Measurements from ENCODE around the gene THEM5.
"Not testable (repeated sequence)": the region's sequence is repeated elsewhere in the genome, so short reads cannot be mapped to it uniquely, and the experiment has no call there.

Gene THEM5

DNA sequence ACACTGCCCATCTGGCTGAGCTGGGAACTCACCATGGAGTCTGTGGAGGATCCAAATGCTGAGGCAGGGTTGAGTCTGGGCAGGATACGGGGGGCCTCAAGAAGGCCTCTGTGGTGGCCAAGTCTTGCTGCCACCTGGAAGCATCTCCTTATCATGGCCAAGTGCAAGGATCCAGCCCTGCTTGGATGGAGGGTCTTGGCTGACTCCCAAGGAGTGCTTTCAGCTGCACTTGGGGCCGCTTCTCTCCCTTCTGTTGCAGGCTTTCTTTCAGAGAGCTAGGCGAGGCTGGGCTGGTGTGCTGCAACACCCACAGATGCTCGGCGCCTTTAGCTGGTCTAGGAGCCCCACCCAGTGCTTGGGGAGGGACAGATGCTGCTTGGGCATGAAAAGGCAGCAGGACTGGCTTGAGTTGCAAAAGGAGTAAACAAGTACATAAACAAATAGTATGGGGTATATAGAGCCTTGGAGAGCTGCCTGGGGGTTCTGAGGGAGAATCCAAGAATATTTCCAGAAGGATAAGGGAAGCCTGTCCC is at the start of gene THEM5:
THEM5 (minus strand) TSS at position 302 of the 533 bp plus-strand sequence; CDS start at position 155, 147 bp downstream.
- DNase-seq (ENCODE audit: low read depth, low spot score), result no peak

DNA sequence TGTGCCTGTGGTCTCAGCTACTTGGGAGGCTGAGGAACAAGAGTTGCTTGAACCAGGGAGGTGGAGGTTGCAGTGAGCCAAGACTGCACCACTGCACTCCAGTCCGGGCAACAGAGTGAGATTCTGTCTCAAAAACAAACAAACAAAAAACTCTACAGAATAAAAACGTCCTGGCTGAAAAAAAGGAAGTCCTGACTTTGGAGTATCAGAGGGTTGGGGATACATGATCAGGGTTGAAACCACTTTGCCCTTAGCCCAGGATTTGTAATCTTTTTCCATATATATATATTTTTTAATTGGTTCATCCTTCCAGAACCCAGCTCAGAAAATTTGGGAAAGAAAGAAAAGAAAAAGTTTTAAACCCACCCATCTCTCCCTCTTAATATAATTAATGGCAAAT is 49.3 kb upstream of the THEM5 start:
- no peak for DNase-seq (ENCODE audit: low read depth, low spot score)

DNA sequence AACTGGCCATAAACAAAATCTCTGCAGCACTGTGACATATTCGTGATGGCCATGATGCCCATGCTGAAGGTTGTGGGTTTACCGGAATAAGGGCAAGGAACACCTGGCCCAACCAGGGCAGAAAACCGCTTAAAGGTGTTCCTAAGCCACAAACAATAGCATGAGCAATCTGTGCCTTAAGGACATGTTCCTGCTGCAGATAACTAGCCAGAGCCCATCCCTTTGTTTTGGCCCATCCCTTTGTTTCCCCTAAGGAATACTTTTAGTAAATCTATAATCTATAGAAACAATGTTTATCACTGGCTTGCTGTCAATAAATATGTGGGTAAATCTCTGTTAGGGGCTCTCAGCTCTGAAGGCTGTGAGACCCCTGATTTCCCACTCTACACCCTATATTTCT is 47.3 kb upstream of the THEM5 start:
- DNase-seq (ENCODE audit: low read depth, low spot score), result not testable (repeated sequence)

- DNase-seq (ENCODE audit: low read depth, low spot score), result no peak
Measured at GRCh38 chr1:151898519-151898991, 45.0 kb upstream of the THEM5 start.

- DNase-seq (ENCODE audit: low read depth, low spot score), result no peak
Measured at GRCh38 chr1:151897991-151898431, 44.5 kb upstream of the THEM5 start.

- no peak for DNase-seq (ENCODE audit: low read depth, low spot score)
Measured at GRCh38 chr1:151893176-151893924, 39.8 kb upstream of the THEM5 start.

DNA sequence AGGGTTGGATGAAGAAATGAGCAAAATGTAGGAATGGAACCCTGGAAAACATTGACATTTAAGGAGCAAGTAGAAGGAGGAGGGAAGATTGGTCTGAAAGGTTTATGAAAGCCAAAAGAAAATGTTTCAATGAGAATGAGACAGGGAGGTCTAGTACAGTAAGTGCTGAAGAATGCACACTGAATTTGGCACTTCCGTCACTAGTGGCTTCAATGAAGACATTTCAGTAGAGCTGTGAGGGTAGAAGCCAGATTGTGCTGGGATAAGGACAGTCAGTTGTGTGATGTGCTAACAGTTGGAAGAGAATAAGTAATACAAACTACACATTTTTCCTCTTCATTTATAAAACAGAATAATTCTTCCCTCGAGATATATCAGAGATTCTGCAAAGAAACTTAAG is 38.7 kb upstream of the THEM5 start:
- no peak for DNase-seq (ENCODE audit: low read depth, low spot score)

GRCh38 chr1:151891512-151891911 is 38.0 kb upstream of the THEM5 start:
- no peak for DNase-seq (ENCODE audit: low read depth, low spot score)

DNA sequence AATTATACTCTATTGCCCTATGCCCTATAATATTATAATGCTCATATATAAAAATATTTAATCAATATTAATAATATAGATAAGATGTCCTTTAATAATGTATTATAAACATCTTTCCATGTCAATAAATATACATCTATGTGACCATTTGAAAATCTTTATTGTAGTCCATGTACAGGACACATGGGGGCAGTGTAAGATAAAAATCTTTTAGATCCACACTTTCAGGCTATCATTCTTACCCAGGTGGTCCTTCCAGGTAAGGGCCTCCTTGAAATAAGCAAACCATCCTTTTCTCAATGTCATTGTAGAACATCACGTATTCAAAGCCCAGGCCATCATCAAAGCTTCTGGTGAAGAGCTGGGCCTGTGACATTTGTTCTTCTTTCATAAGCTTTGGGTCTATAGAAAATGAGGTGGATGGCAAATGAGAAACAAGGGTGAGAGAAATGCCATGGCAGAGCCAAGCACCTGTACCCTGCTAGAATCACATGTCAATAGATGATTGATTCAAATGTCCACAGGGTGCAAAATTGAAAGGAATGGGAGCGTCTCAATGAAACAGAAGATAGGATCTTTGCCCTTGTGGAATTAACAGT is 35.6 kb upstream of the THEM5 start:
- DNase-seq (ENCODE audit: low read depth, low spot score), result no peak

- no peak for DNase-seq (ENCODE audit: low read depth, low spot score)
Measured at GRCh38 chr1:151887028-151887427, 33.5 kb upstream of the THEM5 start.

GRCh38 chr1:151885479-151885878 is 32.0 kb upstream of the THEM5 start:
- DNase-seq (ENCODE audit: low read depth, low spot score), result no peak

DNA sequence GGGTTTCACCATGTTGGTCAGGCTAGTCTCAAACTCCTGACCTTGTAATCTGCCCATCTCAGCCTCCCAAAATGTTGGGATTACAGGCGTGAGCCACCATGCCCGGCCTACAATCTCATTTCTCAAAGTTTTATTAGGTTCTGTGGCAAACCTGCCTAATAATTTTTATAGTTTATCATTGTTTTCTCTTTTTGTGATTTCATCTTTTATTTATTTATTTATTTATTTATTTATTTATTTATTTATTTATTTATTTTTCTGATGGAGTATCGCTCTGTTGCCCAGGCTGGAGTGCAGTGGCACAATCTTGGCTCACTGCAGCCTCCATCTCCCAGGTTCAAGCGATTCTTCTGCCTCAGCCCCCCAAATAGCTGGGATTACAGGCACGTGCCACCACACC is 31.4 kb upstream of the THEM5 start:
- not testable (repeated sequence) for DNase-seq (ENCODE audit: low read depth, low spot score)

DNA sequence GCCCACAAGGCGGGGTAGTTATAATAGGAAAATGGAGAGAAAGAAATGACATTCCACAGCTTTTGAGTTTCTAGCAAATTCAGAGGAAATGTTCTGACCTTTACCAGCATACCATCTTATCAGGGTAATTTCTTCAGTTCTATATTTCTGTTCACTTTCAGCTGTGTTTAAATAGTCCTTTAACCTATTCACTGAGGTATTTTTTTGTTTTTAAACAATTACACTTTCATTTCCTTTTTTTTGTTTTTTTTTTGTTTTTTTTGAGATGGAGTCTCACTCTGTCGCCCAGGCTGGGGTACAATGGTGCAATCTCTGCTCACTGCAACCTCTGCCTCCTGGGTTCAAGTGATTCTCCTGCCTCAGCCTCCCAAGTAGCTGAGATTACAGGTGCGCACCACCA is 30.9 kb upstream of the THEM5 start:
- DNase-seq (ENCODE audit: low read depth, low spot score), result not testable (repeated sequence)

GRCh38 chr1:151883898-151884297 is 30.4 kb upstream of the THEM5 start:
- not testable (repeated sequence) for DNase-seq (ENCODE audit: low read depth, low spot score)

DNA sequence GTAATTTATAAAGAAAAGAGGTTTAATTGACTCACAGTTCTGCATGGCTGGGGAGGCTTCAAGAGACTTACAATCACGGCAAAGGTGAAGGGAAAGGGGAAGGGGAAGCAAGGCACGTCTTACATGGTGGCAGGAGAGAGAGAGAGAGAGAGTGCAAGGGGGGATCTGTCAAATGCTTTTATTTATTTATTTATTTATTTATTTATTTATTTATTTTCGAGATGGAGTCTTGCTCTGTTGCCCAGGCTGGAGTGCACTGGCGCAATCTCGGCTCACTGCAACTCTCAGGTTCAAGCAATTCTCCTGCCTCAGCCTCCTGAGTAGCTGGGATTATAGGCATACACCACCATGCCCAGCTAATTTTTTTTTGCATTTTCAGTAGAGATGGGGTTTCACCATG is 29.4 kb upstream of the THEM5 start:
- not testable (repeated sequence) for DNase-seq (ENCODE audit: low read depth, low spot score)

GRCh38 chr1:151882466-151882865 is 29.0 kb upstream of the THEM5 start:
- DNase-seq (ENCODE audit: low read depth, low spot score), result no peak

GRCh38 chr1:151881479-151881878 is 28.0 kb upstream of the THEM5 start:
- DNase-seq (ENCODE audit: low read depth, low spot score), result no peak

- no peak for DNase-seq (ENCODE audit: low read depth, low spot score)
Measured at GRCh38 chr1:151875419-151876097, 22.0 kb upstream of the THEM5 start.

DNA sequence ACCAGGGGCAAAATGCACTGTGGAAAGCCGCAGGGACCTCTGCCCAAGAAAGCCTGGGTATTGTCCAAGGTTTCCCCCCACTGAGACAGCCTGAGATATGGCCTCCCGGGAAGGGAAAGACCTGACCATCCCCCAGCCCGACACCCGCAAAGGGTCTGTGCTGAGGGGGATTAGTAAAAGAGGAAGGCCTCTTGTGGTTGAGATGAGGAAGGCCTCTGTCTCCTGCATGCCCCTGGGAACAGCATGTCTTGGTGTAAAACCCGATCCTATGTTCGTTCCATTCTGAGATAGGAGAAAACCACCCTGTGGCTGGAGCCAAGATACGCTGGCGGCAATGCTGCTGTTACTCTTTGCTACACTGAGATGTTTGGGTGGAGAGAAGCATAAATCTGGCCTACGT is 19.3 kb upstream of the THEM5 start:
- peak; percentile 32 for DNase-seq (ENCODE audit: low read depth, low spot score)

- DNase-seq (ENCODE audit: low read depth, low spot score), result no peak
Measured at GRCh38 chr1:151871284-151872030, 17.9 kb upstream of the THEM5 start.

DNA sequence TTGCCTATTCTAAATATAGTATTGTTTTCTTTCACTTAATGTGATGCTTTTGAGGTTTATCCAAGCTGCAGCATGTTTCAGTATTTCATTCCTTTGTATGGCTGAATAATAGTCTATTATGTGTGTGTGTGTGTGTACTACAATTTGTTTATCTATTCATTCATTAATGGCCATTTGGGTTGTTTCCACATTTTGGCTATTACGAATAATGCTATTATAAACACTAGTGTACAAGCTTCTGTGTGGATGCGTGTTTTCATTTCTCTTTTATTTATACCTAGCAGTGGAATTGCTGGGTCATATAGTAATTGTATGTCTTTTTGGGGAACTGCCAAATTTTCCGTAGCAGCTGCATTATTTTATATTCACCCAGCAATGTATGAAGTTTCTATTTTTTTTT is 15.0 kb upstream of the THEM5 start:
- no peak for DNase-seq (ENCODE audit: low read depth, low spot score)

Data from ELF-1 (cell line).